ENCODE measurements around the gene UGT2A1.

GRCh38 chr4:69600013-69600412 lies 53.0 kb downstream of the UGT2A1 start:
- TF ChIP-seq EZH2 (IDR thresholded peaks at IDR 0.05; ENCODE audit: insufficient read depth, poor library complexity, severe bottlenecking) (no peak), EZH2phosphoT487 (IDR thresholded peaks at IDR 0.05; ENCODE audit: insufficient read depth, low read depth) (no peak)
